Measurements from ENCODE around the gene RBM47.
"Not testable (repeated sequence)": the region's sequence is repeated elsewhere in the genome, so short reads cannot be mapped to it uniquely, and the experiment has no call there.

DNA sequence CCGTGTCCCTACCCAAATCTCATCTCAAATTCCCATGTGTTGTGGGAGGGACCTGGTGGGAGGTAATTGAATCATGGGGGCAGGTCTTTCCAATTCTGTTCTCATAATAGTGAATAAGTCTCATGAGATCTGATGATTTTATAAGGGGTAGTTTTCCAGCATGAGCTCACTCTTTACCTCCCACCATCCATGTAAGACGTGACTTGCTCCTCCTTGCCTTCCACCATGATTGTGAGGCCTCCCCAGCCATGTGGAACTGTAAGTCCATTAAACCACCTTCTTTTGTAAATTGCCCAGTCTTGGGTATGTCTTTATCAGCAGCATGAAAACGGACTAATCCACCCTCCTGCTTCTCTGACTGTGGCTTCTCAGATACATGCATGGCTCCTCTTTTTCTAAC lies 222.2 kb downstream of the RBM47 start:
- TF ChIP-seq EZH2 (IDR thresholded peaks at IDR 0.05; ENCODE audit: borderline replicate concordance, low read depth, low read length, poor library complexity, severe bottlenecking), result not testable (repeated sequence)
- TF ChIP-seq, protein P1, sequence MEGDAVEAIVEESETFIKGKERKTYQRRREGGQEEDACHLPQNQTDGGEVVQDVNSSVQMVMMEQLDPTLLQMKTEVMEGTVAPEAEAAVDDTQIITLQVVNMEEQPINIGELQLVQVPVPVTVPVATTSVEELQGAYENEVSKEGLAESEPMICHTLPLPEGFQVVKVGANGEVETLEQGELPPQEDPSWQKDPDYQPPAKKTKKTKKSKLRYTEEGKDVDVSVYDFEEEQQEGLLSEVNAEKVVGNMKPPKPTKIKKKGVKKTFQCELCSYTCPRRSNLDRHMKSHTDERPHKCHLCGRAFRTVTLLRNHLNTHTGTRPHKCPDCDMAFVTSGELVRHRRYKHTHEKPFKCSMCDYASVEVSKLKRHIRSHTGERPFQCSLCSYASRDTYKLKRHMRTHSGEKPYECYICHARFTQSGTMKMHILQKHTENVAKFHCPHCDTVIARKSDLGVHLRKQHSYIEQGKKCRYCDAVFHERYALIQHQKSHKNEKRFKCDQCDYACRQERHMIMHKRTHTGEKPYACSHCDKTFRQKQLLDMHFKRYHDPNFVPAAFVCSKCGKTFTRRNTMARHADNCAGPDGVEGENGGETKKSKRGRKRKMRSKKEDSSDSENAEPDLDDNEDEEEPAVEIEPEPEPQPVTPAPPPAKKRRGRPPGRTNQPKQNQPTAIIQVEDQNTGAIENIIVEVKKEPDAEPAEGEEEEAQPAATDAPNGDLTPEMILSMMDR (conservative IDR thresholded peaks at IDR 0.05; ENCODE audit: low read depth, low read length), result not testable (repeated sequence)
